ENCODE measurements around the gene KCNK3. TPM values are rescaled to one million over a fixed set of nuclear protein-coding genes. Genes with fewer than 3 reads are reported as not detected.
"Not testable (repeated sequence)": the region's sequence is repeated elsewhere in the genome, so short reads cannot be mapped to it uniquely, and the experiment has no call there.

Gene KCNK3
- polyA plus RNA-seq, 1 donor (not counting 4 experiments of a cell fraction or from before 2014, with no cell fraction given), result not detected

DNA sequence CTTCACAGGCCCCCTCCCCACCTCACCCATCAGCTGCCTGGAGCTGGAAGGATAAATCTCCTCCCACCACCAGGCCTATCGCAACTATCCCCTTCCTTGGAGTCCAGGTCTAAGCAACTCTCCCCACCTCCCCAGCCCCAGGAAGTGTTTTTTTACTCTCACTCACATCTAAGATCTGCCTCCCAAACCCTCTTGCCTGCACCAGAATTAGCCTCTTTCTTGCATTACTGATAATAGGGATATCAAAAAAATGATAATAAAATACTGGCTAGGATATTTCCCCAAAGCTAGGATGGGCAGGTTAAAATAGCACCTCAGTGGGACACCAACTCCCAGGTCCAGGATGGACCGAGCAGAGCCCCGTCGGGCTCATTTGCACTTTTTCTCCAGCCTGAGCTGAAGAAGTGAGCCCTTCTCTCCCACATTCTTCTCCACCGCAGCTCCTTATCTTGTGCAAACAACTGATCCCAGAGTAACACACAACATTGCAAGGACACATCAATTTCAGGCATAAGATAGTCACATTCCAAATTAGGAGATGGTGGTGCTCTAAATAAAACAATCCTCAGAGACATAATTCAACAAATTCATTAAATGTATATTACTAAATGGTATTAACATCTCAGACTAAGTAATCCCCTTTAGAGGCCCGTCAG lies 33.7 kb upstream of the KCNK3 start:
- no peaks in the 10 kb centered on the region for H3K9me3 ChIP-seq (ENCODE audit: control insufficient read depth, low read depth, low read length)
- H2AFZ ChIP-seq (ENCODE audit: control insufficient read depth, low read length), result no peak overlapping the region
- no peaks in the 10 kb centered on the region for H3K36me3 ChIP-seq (ENCODE audit: control insufficient read depth in 2 of 2, extremely low read depth in 1 of 2, insufficient read depth in 2 of 2, low read length in 2 of 2)
- no peak overlapping the region for H3K4me2 ChIP-seq (ENCODE audit: control insufficient read depth, extremely low read depth, insufficient read depth, low read depth, low read length)
- peaks cover 4% of the 10 kb centered on the region for H3K27me3 ChIP-seq (ENCODE audit: control insufficient read depth, extremely low read depth, insufficient read depth, low read length)
- H4K20me1 ChIP-seq (ENCODE audit: control insufficient read depth, extremely low read depth, insufficient read depth, low read length), result no peaks in the 10 kb centered on the region
- no peak overlapping the region for H3K9ac ChIP-seq (ENCODE audit: control insufficient read depth, extremely low read depth, insufficient read depth, low read length)
- no peaks in the 10 kb centered on the region for H3K9me1 ChIP-seq (ENCODE audit: control insufficient read depth, extremely low read depth, insufficient read depth, low read length)
- no peak overlapping the region for H3K27ac ChIP-seq (ENCODE audit: control insufficient read depth, insufficient read depth, low read length)
- H3K79me2 ChIP-seq (ENCODE audit: control insufficient read depth, insufficient read depth, low read length), result no peaks in the 10 kb centered on the region
- DNase-seq (ENCODE audit: low read depth, low spot score), result no peak
- H3K4me3 ChIP-seq (ENCODE audit: control insufficient read depth in 2 of 3, extremely low read depth in 1 of 3, insufficient read depth in 2 of 3, low read depth in 1 of 3, low read length in 3 of 3), result no peak overlapping the region
- dilution Hi-C loops (cut with MboI; ENCODE audit: extremely low pct_ligation_motif_present, low sequenced_read_pairs), result no loop called here
- TF ChIP-seq CTCF (optimal IDR thresholded peaks at IDR 0.05 in 1 of 3, IDR thresholded peaks at IDR 0.05 in 1 of 3, conservative IDR thresholded peaks at IDR 0.05 in 1 of 3; ENCODE audit: extremely low read depth in 1 of 3, insufficient read depth in 2 of 3, low read length in 3 of 3), result no peak
- no peak for TF ChIP-seq EZH2 (IDR thresholded peaks at IDR 0.05; ENCODE audit: low read length)
- H3K4me1 ChIP-seq (ENCODE audit: control insufficient read depth, extremely low read depth, insufficient read depth, low read length), result no peaks in the 10 kb centered on the region
- no peak for FAIRE-seq

DNA sequence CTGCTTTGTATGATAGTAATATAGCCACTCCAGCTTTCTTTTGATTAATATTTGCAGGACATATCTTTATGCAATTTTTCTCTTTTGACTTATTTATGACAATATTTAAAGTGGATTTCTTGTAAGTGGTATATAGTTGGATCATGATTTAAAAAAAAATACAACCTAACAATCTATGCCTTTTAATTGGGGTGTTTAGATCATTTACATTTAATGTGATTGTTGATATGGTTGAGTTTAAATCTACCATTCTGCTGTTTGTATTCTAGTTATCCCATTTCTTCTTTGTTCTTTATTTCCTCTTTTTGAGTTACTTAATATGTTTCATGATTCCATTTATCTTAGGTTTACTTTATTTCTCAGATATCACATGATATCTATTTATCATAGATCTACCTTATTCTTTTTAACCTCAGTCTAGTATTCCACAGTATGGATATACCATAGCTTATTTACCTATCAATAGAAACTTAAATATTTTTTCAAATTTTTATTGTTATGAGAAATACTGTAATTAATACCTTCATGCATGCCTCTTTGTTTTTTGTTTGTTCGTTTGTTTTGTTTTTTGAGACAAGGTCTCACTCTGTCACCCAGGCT lies 32.1 kb upstream of the KCNK3 start:
- Histone ChIP-seq H2AFZ (ENCODE audit: control insufficient read depth, low read length) (no peak overlapping the region), H4K20me1 (ENCODE audit: control insufficient read depth, extremely low read depth, insufficient read depth, low read length) (no peaks in the 10 kb centered on the region), H3K27me3 (ENCODE audit: control insufficient read depth, extremely low read depth, insufficient read depth, low read length) (no peaks in the 10 kb centered on the region), H3K9me1 (ENCODE audit: control insufficient read depth, extremely low read depth, insufficient read depth, low read length) (no peaks in the 10 kb centered on the region), H3K9me3 (ENCODE audit: control insufficient read depth, low read depth, low read length) (no peaks in the 10 kb centered on the region), H3K9ac (ENCODE audit: control insufficient read depth, extremely low read depth, insufficient read depth, low read length) (no peak overlapping the region), H3K4me1 (ENCODE audit: control insufficient read depth, extremely low read depth, insufficient read depth, low read length) (no peaks in the 10 kb centered on the region), H3K27ac (ENCODE audit: control insufficient read depth, insufficient read depth, low read length) (no peak overlapping the region), H3K36me3 (ENCODE audit: control insufficient read depth in 2 of 2, extremely low read depth in 1 of 2, insufficient read depth in 2 of 2, low read length in 2 of 2) (no peaks in the 10 kb centered on the region), H3K4me3 (ENCODE audit: control insufficient read depth in 2 of 3, extremely low read depth in 1 of 3, insufficient read depth in 2 of 3, low read depth in 1 of 3, low read length in 3 of 3) (no peak overlapping the region), H3K79me2 (ENCODE audit: control insufficient read depth, insufficient read depth, low read length) (no peaks in the 10 kb centered on the region), H3K4me2 (ENCODE audit: control insufficient read depth, extremely low read depth, insufficient read depth, low read depth, low read length) (no peak overlapping the region)
- DNase-seq (ENCODE audit: low read depth, low spot score) (no peak), FAIRE-seq (no peak)
- dilution Hi-C loops (cut with MboI; ENCODE audit: extremely low pct_ligation_motif_present, low sequenced_read_pairs), result no loop called here
- TF ChIP-seq EZH2 (IDR thresholded peaks at IDR 0.05; ENCODE audit: low read length) (no peak), CTCF (optimal IDR thresholded peaks at IDR 0.05 in 1 of 3, IDR thresholded peaks at IDR 0.05 in 1 of 3, conservative IDR thresholded peaks at IDR 0.05 in 1 of 3; ENCODE audit: extremely low read depth in 1 of 3, insufficient read depth in 2 of 3, low read length in 3 of 3) (no peak)

DNA sequence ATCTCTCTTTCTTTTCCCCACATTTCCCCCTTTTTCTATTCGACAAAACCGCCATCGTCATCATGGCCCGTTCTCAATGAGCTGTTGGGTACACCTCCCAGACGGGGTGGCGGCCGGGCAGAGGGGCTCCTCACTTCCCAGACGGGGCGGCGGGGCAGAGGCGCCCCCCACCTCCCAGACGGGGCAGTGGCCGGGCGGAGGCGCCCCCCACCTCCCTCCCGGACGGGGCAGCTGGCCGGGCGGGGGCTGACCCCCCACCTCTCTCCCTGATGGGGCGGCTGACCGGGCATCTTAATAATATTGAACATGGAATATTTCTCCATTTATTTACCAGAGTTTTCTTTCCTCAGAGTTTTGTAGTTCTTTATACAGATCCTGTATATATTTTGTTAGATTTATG lies 27.2 kb upstream of the KCNK3 start:
- H3K9me3 ChIP-seq (ENCODE audit: control insufficient read depth, low read depth, low read length); H3K4me1 ChIP-seq (ENCODE audit: control insufficient read depth, extremely low read depth, insufficient read depth, low read length); H3K4me2 ChIP-seq (ENCODE audit: control insufficient read depth, extremely low read depth, insufficient read depth, low read depth, low read length); DNase-seq (ENCODE audit: low read depth, low spot score); FAIRE-seq; H3K4me3 ChIP-seq (ENCODE audit: control insufficient read depth in 2 of 3, extremely low read depth in 1 of 3, insufficient read depth in 2 of 3, low read depth in 1 of 3, low read length in 3 of 3); H3K27me3 ChIP-seq (ENCODE audit: control insufficient read depth, extremely low read depth, insufficient read depth, low read length); H3K9ac ChIP-seq (ENCODE audit: control insufficient read depth, extremely low read depth, insufficient read depth, low read length); H2AFZ ChIP-seq (ENCODE audit: control insufficient read depth, low read length); H3K9me1 ChIP-seq (ENCODE audit: control insufficient read depth, extremely low read depth, insufficient read depth, low read length); H3K27ac ChIP-seq (ENCODE audit: control insufficient read depth, insufficient read depth, low read length); dilution Hi-C loops (cut with MboI; ENCODE audit: extremely low pct_ligation_motif_present, low sequenced_read_pairs); H4K20me1 ChIP-seq (ENCODE audit: control insufficient read depth, extremely low read depth, insufficient read depth, low read length); H3K79me2 ChIP-seq (ENCODE audit: control insufficient read depth, insufficient read depth, low read length); H3K36me3 ChIP-seq (ENCODE audit: control insufficient read depth in 2 of 2, extremely low read depth in 1 of 2, insufficient read depth in 2 of 2, low read length in 2 of 2): not testable (repeated sequence)
